A673 (cell line): ENCODE data around the gene JPH2.

Experiments used
- CTCF ChIP-seq: fragments of 300-800, 200-600 bp; sonication (generic); conservative IDR thresholded peaks from 2 replicates; pipeline ENCODE4 v1.5.1; 2017; ENCODE audit warnings: low read depth, mild to moderate bottlenecking, antibody characterized with exemption, low read length, moderate library complexity, mixed read lengths
- EZH2 ChIP-seq: fragments of 200-600 bp; sonication (generic); IDR thresholded peaks from 2 replicates; pipeline ENCODE4 v1.6.1; 2017; ENCODE audit warnings: borderline replicate concordance, low read depth, mild to moderate bottlenecking, mixed read lengths, antibody characterized with exemption, low read length; ENCODE audit not compliant: poor library complexity, severe bottlenecking

GRCh38 chr20:44142413-44142812, 44.6 kb downstream of the JPH2 start:
- TF ChIP-seq CTCF = no peak
- TF ChIP-seq EZH2 = no peak
